Measurements from ENCODE around the gene RNF135.

DNA sequence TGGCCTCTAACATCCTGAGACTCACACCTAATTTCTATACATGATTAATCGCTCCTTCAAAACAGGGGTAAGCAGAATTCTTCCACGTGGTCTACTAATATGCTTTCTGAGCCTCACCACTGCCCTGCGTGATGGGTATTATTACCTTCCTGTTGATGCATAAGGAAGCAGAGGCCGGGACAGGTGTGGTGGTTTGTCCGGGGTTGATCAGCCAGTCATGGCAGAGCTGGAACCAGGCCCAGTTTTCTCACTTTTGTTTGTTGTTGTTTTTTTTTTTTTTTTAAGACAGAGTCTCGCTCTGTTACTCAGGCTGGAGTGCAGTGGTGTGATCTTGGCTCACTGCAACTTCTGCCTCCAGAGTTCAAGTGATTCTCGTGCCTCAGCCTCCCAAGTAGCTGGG is 31.2 kb downstream of the RNF135 start:
- TF ChIP-seq EZH2 (IDR thresholded peaks at IDR 0.05; ENCODE audit: borderline replicate concordance, low read length) = no peak
- TF ChIP-seq, protein P1, sequence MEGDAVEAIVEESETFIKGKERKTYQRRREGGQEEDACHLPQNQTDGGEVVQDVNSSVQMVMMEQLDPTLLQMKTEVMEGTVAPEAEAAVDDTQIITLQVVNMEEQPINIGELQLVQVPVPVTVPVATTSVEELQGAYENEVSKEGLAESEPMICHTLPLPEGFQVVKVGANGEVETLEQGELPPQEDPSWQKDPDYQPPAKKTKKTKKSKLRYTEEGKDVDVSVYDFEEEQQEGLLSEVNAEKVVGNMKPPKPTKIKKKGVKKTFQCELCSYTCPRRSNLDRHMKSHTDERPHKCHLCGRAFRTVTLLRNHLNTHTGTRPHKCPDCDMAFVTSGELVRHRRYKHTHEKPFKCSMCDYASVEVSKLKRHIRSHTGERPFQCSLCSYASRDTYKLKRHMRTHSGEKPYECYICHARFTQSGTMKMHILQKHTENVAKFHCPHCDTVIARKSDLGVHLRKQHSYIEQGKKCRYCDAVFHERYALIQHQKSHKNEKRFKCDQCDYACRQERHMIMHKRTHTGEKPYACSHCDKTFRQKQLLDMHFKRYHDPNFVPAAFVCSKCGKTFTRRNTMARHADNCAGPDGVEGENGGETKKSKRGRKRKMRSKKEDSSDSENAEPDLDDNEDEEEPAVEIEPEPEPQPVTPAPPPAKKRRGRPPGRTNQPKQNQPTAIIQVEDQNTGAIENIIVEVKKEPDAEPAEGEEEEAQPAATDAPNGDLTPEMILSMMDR (conservative IDR thresholded peaks at IDR 0.05 in 1 of 2, IDR thresholded peaks at IDR 0.05 in 1 of 2; ENCODE audit: extremely low read depth in 1 of 2, insufficient read depth in 1 of 2, low read depth in 1 of 2, low read length in 2 of 2) = no peak

Data from mammary epithelial cell (primary cell).